Measurements from ENCODE around the gene MYL9. TPM values are rescaled to one million over a fixed set of nuclear protein-coding genes. Genes with fewer than 3 reads are reported as not detected.
A peak's percentile ranks its signal among the peaks of the same experiment; 100 is the strongest.
"Not testable (repeated sequence)": the region's sequence is repeated elsewhere in the genome, so short reads cannot be mapped to it uniquely, and the experiment has no call there.

Gene MYL9
- total RNA-seq, 1 donor from 2014 or later = 190 TPM

DNA sequence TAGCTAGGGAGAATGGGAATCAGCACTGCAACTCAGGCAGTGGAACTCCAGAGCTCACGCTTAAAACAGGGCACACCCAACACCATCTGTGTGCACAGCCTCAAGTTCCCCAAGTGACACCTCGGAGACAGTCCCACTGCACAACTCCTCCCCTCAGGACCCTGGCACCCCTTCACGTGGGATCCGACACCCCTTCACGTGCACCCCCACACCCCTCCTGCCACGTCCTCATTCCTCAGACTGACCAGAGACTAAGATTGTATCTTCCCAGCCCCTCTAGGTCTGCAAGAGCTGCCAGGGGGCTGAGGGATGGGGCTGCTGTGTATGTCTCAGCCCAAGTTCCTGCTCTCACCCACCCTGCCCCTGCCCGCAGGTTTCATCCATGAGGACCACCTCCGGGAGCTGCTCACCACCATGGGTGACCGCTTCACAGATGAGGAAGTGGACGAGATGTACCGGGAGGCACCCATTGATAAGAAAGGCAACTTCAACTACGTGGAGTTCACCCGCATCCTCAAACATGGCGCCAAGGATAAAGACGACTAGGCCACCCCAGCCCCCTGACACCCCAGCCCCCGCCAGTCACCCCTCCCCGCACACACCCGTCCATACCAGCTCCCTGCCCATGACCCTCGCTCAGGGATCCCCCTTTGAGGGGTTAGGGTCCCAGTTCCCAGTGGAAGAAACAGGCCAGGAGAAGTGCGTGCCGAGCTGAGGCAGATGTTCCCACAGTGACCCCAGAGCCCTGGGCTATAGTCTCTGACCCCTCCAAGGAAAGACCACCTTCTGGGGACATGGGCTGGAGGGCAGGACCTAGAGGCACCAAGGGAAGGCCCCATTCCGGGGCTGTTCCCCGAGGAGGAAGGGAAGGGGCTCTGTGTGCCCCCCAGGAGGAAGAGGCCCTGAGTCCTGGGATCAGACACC lies 7.6 kb downstream of the MYL9 start:
- no peak for DNase-seq (ENCODE audit: low read depth)

DNA sequence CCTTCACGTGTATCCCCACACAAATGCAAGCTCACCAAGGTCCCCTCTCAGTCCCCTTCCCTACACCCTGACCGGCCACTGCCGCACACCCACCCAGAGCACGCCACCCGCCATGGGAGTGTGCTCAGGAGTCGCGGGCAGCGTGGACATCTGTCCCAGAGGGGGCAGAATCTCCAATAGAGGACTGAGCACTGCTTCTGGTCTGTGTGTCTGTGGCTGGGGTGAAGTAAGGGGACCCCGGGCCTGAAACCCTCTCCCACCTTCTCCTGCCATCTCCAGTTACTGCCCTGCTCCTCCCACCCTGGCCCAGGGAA lies 8.3 kb downstream of the MYL9 start:
- DNase-seq (ENCODE audit: low read depth) = no peak

DNA sequence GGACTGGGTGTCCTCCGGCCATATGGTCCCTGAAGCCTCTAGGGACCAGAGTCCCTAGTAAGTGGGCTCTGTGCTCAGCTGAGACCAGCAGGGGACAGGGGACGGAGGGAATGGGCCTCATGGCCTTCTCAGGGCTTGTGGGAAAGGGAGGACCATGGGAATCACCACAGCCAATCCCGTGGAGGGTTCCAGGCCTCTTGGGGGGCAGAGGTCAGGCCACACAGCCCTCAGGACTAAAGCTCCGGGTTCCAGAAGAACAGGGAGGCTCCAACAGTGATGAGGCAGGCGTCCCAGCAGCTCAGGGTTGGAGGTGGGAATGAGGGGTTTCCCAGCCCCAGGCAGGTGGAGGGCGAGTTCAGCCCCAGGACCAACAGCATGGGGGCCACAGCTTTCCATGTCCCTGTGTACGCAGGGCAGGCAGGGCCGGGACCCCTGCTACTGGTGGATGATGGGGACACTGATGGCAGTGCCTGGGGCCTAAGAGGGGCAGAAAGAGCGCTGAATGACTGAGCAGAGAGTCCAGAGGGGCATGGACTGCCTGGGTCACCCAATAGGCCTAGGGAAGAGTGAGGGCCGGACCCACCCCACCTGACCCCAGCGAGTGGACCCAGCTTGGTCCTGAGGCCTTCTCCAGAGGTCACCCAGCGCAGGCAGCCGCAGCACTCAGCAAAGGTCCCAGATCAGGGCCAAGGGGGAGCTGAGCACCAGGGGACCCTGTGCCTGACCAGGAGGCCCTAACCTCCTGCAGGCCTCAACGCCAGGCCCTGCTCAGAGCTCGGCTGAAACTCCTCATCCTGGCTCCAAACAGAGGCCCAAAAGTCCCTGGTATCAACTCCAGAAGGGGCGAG lies 8.8 kb downstream of the MYL9 start:
- peak; percentile 20 for DNase-seq (ENCODE audit: low read depth)

DNA sequence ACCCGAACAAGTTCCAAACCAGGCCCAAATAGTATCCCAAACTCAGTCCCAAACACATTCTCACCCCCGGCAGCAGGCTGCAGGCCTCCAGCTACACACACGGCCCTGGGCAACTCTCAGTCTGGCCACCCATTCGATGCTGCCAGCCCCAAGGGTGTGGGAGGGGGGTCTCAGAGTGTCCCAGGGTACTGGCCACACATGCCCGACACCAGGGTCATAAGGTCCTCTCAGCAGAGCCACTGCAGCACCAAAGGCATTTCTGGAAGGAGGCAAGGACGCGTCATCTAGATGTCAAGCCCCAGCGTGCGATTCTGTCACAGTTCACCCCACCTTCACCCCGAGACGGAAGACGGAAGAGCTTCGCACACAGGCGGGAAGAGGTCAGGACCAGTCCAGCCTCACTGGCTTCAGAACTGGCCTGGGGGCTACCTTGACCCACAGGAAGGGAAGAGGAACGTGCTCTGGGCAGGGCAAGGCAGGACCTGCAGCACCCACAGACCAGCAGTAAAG lies 9.5 kb downstream of the MYL9 start:
- peak; percentile 28 for DNase-seq (ENCODE audit: low read depth)

DNA sequence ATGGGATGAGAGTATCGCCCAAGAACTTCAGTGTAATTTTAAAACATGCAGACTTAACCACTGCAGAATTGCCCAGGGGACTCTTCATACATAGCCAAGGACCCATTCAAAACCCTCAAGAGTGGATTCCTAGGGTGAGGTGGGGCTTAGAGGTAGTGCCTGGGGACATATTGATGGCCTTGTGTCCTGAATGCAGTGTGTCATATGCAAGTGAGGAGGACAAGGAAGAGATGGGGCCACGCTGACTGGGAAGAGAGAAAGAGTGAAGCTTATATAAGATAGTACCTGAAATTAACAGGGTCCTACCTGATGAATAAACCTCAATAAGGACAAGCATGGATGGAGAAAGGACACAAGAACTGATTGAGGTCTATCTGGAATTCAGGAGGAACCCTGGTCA lies 13.9 kb downstream of the MYL9 start:
- no peak for DNase-seq (ENCODE audit: low read depth)

DNA sequence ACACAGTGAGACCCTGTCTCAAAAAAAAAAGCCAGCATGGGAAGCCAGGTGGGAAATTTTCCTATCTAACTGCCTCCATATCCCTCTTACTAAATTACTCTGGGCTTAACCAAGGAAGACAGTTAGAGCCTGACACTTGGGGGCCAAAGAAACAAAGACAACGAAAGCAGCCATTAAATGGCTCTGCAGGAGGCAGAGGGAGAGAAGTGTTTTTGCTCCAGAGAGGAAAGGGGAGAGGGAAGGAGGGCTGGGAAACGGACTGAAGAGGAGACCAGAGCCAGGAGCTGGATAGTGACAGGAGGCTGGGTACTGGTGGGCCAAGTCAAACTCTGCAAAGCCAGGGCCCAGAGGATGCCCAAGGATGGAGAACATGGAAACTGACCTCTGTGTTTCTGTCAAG lies 21.4 kb downstream of the MYL9 start:
- DNase-seq (ENCODE audit: low read depth) = no peak

DNA sequence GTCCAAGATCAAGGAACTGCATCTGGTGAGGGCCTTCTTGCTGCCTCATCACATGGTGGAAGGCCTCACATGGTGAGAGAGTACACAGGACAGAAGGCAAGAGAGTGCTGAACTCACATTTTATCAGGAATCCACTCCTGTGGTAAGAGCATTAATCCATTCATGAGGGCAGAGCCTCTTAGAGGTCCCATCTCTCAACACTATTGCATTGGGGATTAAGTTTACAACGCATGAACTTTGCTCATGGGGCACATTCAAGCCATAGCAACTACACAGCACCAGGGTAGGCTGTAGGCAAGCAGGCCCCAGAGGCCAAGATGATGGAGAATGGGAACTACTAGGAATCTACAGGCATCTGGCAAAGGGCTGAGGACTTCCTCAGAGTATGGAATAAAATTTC lies 22.1 kb downstream of the MYL9 start:
- DNase-seq (ENCODE audit: low read depth) = no peak

DNA sequence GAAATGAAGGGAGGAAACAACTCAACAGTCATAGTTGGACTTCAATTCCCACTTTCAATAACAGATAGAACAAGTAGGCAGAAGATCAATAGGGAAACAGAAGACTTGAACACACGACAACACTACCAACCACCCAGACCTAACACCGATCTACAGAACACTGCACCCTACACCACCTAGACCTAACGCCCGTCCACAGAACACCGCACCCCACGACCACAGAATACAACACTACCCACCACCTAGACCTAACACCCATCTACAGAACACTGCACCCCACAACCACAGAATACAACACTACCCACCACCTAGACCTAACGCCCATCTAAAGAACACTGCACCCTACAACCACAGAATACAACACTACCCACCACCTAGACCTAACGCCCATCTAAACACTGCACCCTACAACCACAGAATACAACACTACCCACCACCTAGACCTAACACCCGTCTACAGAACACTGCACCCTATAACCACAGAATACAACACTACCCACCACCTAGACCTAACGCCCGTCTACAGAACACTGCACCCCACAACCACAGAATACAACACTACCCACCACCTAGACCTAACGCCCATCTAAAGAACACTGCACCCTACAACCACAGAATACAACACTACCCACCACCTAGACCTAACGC lies 22.9 kb downstream of the MYL9 start:
- not testable (repeated sequence) for DNase-seq (ENCODE audit: low read depth)

DNA sequence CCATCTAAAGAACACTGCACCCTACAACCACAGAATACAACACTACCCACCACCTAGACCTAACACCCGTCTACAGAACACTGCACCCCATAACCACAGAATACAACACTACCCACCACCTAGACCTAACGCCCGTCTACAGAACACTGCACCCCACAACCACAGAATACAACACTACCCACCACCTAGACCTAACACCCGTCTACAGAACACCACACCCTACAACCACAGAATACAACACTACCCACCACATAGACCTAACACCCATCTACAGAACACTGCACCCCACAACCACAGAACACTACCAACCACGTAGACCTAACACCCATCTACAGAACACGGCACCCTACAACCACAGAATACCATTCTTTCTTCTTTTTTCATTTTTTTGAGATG lies 23.4 kb downstream of the MYL9 start:
- not testable (repeated sequence) for DNase-seq (ENCODE audit: low read depth)

DNA sequence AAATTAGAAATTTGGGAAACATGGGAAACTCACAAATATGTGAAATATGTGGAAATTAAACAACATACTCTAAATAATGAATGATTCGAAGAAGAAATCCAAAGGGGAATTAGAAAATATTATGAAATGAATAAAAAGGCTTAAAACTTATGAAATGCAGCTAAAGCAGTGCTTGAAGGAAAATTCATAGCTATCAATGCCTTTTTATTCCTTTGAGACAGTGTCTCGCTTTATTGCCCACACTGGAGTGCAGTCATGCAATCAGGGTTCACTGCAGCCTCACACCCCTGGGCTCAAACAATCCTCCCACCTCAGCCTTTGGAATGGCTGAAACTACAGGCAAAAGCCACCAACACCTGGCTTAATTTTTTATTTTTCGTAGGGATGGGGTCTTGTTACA lies 24.2 kb downstream of the MYL9 start:
- no peak for DNase-seq (ENCODE audit: low read depth)

DNA sequence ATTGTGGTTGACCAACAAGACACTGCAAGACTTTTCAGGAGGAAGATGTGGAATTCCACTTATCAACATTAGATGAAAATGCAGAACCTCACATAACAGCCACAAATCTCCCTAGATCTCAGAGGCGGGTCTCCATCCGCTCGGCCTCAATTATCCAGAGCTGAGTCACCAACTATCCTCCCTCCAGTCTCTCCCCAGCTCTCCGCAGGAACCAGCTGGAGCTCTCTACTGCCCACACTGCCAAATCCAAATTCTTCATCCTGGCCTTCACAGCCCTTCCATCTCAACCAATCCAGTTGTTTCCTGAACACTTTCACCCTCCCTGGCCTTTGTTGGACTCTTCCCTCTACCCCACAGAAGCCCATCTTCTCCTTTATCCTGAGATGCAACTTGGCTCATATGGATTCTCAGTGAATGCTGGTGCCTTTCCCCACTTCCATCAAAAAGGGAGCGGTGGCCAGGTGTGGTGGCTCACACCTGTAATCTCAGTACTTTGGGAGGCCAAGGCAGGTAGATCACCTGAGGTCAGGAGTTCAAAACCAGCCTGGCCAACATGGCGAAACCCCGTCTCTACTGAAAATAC lies 28.6 kb downstream of the MYL9 start:
- DNase-seq (ENCODE audit: low read depth) = peak; percentile 70

DNA sequence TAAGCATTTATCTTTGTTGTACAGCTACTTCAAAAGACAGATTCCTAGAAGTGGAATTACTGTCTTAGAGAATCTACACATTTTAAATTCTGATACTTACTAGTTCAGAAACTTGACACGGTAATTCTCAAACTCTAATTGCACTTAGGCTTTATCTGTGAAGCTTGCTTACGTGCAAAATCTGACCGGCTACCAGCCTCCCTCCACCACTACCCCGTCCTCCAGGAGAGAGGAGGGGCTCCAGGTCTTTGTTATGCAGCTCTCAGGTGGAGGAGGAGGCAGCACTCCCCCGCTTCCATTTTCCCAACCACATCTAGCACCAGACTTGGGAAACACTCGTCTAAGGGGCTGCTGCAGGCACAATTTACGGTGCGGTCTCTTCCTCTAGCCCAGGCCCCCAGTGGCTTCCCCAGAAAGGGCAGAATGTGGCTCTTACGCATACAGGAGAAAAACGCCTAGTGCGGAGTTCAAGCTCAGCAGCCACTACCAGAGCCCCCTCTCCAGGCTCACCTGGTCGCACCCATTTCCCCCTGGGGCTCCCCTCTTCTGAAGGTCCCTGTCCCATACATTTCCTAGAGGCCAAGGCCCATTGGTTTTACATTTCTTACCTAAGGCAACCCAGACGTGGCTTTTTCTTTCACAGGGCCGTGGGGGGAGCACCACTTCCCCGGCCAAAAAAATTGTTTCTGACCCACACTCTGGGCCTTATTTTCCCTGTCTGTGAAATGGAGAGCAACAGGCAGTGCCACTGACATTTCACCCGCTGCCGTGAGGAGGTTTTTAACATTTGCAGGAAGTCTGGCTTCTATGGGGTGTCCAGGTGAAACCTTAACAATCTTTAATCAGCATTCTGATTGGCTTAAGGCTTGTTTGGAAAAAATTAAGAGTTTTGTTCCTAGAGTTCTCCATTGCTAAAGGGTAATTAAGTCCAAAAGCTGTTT lies 30.5 kb downstream of the MYL9 start:
- no peak for DNase-seq (ENCODE audit: low read depth)

DNA sequence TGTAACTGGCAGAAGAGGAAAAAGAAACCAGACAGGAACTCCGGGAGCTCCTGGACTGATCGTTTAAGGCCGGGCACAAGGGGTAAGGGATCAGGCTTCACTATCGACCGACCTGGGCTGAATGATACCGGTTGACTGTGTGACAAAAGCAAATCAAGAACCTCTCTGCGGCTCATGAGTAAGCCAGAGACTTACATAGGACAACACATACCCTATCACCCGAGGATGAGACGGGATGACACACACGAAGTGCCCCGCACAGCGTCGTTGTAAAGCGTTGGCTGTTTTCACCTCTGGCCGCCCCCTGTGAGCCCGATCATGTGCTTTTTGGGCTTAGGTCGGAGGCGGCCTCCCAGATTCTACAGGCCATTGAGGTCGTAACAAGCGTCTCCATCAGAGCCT lies 31.4 kb downstream of the MYL9 start:
- no peak for DNase-seq (ENCODE audit: low read depth)

DNA sequence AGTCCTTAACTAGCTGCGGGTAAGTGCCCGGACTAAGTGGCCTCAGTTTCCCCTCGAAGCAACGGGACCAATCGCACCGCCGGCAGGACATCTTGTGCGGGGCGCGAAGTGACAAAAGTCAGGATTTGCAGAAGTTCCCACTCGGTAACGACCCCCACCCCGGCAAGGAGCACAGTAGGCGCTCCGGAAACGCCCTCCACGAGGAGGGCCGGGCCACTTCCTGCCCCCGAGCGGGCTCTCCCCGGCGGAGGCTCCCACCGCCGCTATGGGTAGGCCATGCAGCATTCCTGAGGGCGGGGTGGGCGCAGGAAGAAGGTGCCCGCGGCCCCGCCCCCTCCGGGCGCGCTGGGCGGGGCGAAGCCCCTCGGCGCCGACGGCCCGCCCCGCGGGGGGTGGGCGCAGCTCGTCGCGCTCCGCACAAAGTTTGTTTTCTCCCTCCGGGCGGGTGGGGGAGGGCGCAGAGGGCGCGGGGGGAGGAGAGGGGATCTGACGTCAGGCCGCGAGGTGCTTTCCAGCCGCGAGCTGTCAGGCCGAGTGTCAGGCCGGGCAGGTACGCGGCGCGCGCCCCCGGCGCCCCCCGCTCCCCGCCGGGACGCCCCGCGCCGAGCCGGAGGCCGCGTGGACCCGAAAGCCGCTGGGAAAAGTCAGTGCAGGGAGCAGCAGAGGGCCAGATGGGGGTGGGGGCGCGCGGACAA lies 31.9 kb downstream of the MYL9 start, which contains the start of gene TGIF2:
TSS of gene TGIF2 (plus strand) at position 495 of the 695 bp plus-strand sequence. CDS start 5,178 bp downstream, outside the sequence.
- peak; percentile 84 for DNase-seq (ENCODE audit: low read depth)

DNA sequence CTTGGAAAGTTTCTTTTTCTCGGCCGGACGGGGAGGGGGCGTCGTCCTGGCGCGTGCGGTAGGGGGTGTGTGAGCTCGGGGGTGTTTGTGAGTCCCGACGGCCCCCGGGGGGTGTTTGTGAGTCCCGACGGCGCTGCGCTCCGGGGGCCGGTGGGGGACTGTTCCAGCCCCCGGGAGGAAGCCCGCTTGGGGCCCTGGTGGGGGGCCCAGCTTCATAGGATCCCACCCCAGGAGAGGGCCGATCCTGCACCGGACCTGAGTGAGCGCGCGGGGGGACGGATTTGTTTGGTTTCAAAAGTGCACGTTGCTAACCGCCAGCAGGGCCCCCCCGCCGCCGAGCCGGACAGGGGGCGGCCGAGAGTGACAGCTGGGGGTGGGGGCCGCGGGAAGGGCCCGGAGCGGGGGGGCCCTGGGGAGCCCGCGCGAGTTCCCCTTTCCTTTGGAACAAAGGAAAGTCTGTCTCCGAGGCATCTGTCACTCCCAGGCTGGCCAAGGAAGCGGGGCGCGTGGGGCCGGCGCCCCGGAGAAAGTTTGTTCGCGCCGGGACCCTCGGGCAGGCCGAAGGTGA lies 32.6 kb downstream of the MYL9 start:
- DNase-seq (ENCODE audit: low read depth) = peak; percentile 31

DNA sequence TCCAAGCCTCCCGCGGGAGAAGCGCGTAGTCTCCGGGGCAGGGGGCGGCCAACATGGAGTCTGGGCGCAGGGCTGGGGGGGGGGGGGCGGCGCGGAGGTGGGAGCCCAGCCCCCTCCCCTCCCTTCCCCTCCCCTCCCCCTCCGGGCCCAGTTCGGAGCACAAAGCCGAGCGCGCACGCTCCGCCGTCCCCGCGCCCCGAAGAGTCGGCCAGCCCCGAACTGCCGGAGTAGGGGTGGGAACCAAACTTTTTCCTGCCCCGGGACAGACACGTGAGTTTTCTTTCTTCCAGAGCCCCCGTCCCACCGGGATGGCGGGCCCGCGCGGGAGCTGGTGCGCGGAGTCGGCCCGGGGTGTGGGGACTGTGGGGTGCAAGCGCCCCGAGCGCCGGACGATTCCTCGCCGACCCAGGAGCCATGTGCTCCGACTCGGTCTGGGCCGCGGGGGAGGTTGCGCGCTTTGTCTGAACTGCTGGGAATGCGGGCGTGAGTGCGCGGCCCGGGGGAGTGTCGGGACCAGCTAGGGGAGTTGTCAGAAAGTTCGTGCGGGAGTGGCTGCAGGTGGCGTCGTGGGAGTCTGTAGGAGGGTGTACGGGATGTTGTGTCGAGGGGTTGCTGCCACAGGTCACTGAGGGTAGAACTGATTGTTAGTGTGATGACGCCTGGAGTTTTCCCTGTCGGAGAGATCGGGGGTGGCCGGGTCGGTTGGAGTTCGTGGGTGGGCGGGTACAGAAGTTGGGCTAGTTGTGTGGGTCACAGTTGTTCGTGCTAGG lies 33.2 kb downstream of the MYL9 start:
- peak; percentile 56 for DNase-seq (ENCODE audit: low read depth)

DNA sequence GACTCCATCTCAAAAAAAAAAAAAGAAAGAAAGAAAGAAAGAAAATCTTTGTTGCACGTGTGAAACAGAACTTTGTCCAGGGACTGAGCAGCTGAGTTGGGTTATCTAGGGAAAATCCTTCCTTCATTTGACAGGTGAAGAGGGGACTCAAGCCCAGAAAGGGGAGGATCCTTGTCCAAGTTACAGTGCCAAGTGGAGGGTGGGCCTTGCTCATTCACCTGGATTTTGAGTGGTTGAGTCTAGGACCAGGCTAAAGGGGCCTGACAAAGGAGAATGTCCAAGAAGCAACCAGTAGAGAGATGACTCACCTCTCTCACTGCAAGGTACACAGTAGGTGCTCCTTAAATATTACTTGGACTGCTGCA lies 34.7 kb downstream of the MYL9 start:
- DNase-seq (ENCODE audit: low read depth) = no peak

DNA sequence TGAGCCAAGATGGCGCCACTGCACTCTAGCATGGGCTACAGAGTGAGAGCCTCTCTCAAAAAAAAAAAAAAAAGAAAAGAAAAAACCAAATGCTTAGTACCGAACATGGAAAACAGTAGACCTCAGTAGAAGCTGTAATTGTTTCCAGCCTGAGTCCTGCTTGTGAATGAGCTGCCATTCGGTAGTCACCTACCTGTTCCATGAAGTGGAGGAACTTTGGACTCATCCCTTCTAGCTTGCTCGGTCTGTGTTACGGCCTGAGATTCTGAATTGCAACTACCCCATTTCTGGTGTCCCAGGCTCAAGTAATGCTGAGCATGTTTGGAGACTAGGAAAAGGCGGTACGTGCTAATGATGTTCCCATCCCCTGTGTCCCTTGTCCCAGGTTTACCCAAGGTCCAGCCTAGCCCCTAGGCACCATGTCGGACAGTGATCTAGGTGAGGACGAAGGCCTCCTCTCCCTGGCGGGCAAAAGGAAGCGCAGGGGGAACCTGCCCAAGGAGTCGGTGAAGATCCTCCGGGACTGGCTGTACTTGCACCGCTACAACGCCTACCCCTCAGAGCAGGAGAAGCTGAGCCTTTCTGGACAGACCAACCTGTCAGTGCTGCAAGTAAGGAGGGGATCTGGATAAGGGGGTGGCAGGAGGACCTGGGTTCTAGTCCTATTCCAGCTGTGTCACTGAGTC lies 37.2 kb downstream of the MYL9 start:
- DNase-seq (ENCODE audit: low read depth) = no peak

Data from myocyte (in vitro differentiated cells).